ENCODE measurements around the gene GNE. TPM values are rescaled to one million over a fixed set of nuclear protein-coding genes. Genes with fewer than 3 reads are reported as not detected.

GNE gene
- total and polyA plus RNA-seq, 2 of the 13 experiments (the other 11 are each of a cell fraction or from before 2014, with no cell fraction given): 16.1 to 24.1 TPM

DNA sequence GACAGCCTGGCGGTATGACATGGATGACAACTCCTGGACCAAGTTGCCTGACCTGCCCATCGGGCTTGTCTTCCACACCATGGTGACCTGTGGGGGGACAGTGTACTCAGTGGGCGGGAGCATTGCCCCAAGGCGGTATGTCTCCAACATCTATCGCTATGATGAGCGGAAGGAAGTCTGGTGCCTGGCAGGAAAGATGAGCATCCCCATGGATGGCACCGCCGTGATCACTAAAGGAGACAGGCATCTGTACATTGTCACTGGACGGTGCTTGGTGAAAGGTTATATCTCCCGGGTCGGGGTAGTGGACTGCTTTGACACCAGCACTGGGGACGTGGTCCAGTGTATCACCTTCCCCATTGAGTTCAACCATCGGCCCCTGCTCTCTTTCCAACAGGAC lies 87.7 kb downstream of the GNE start:
- Histone ChIP-seq H4K20me1 (ENCODE audit: insufficient read depth, low read length) (no peaks in the 10 kb centered on the region), H2AFZ (ENCODE audit: low read length) (no peak overlapping the region), H3K4me3 (replicated peaks in 1 of 3; ENCODE audit: insufficient read depth in 1 of 3, low read depth in 2 of 3, low read length in 3 of 3) (no peak overlapping the region), H3K79me2 (ENCODE audit: insufficient read depth, low read length) (no peaks in the 10 kb centered on the region), H3K36me3 (replicated peaks in 1 of 2; ENCODE audit: control insufficient read depth in 1 of 2, insufficient read depth in 2 of 2, low read length in 2 of 2) (no peaks in the 10 kb centered on the region), H3K27ac (ENCODE audit: extremely low read length, insufficient read depth, low read length) (no peak overlapping the region), H3K4me1 (ENCODE audit: insufficient read depth, low read length) (no peaks in the 10 kb centered on the region), H3K4me2 (ENCODE audit: low read depth, low read length) (no peak overlapping the region), H3K27me3 (ENCODE audit: control insufficient read depth in 1 of 2, insufficient read depth in 2 of 2, low read length in 2 of 2) (peaks cover 6 to 43% of the 10 kb centered on the region in 2 experiments; a peak in 4 of 5 replicates), H3K9ac (ENCODE audit: insufficient read depth, low read depth, low read length) (no peak overlapping the region), H3K9me3 (ENCODE audit: low read length) (no peaks in the 10 kb centered on the region)
- TF ChIP-seq MEIS2 (CRISPR knock-in tag; IDR thresholded peaks at IDR 0.05) (no peak), PHF20 (CRISPR knock-in tag; IDR thresholded peaks at IDR 0.05) (no peak), SRY (CRISPR knock-in tag; IDR thresholded peaks at IDR 0.05) (no peak), EP300 (IDR thresholded peaks at IDR 0.05; ENCODE audit: low read depth in 2 of 2, low read length in 2 of 2) (no peak), EP300 (CRISPR knock-in tag; IDR thresholded peaks at IDR 0.05; ENCODE audit: borderline replicate concordance) (no peak), ZFP36L1 (CRISPR knock-in tag; IDR thresholded peaks at IDR 0.05) (no peak), ZNF660 (CRISPR knock-in tag; IDR thresholded peaks at IDR 0.05; ENCODE audit: borderline replicate concordance, low read depth) (no peak), CENPX (CRISPR knock-in tag; IDR thresholded peaks at IDR 0.05) (no peak), NRL (CRISPR knock-in tag; IDR thresholded peaks at IDR 0.05; ENCODE audit: borderline replicate concordance) (no peak), POLR2AphosphoS2 (IDR thresholded peaks at IDR 0.05; ENCODE audit: low read depth, low read length) (no peak), GATAD2A (CRISPR knock-in tag; IDR thresholded peaks at IDR 0.05) (no peak), IRF2 (CRISPR knock-in tag; IDR thresholded peaks at IDR 0.05) (no peak), PREB (CRISPR knock-in tag; IDR thresholded peaks at IDR 0.05) (no peak), STAG1 (CRISPR knock-in tag; IDR thresholded peaks at IDR 0.05) (no peak), SAP130 (CRISPR knock-in tag; IDR thresholded peaks at IDR 0.05; ENCODE audit: low read depth) (no peak), ZNF431 (CRISPR knock-in tag; IDR thresholded peaks at IDR 0.05; ENCODE audit: borderline replicate concordance, low read depth) (no peak), MTA3 (CRISPR knock-in tag; IDR thresholded peaks at IDR 0.05) (no peak), IKZF4 (CRISPR knock-in tag; IDR thresholded peaks at IDR 0.05; ENCODE audit: borderline replicate concordance, low read depth, not compliant biosample characterization) (no peak), JUN (CRISPR knock-in tag; IDR thresholded peaks at IDR 0.05) (no peak)
- TF ChIP-seq, protein P1, sequence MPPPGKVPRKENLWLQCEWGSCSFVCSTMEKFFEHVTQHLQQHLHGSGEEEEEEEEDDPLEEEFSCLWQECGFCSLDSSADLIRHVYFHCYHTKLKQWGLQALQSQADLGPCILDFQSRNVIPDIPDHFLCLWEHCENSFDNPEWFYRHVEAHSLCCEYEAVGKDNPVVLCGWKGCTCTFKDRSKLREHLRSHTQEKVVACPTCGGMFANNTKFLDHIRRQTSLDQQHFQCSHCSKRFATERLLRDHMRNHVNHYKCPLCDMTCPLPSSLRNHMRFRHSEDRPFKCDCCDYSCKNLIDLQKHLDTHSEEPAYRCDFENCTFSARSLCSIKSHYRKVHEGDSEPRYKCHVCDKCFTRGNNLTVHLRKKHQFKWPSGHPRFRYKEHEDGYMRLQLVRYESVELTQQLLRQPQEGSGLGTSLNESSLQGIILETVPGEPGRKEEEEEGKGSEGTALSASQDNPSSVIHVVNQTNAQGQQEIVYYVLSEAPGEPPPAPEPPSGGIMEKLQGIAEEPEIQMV (CRISPR knock-in tag; IDR thresholded peaks at IDR 0.05; ENCODE audit: low read depth): no peak
- TF ChIP-seq, protein P2, sequence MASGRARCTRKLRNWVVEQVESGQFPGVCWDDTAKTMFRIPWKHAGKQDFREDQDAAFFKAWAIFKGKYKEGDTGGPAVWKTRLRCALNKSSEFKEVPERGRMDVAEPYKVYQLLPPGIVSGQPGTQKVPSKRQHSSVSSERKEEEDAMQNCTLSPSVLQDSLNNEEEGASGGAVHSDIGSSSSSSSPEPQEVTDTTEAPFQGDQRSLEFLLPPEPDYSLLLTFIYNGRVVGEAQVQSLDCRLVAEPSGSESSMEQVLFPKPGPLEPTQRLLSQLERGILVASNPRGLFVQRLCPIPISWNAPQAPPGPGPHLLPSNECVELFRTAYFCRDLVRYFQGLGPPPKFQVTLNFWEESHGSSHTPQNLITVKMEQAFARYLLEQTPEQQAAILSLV (CRISPR knock-in tag; IDR thresholded peaks at IDR 0.05; ENCODE audit: borderline replicate concordance): no peak
- BruUV-seq (replicated peaks): no TSS peak
- no peak for ATAC-seq
- DNase-seq (ENCODE audit: low spot score): no peak
- no CpG with 5 or more reads among the region's 13 CpGs for WGBS (ENCODE audit: low lambda C conversion rate)
- intact Hi-C loops (cut with micrococcal nuclease; ENCODE audit: unreplicated experiment) (no loop called here), in situ Hi-C loops (cut with HindIII; ENCODE audit: extremely low pct_ligation_motif_present, low pct_unique_long_range_greater_than_20kb) (no loop called here)
- CTCF ChIA-PET (ENCODE audit: low intra/inter-chr PET ratio, low total read pairs): no interaction called here
- no peak for FAIRE-seq
- POLR2A ChIA-PET: no interaction called here
